GM12892 (cell line): ENCODE data around the gene TBCEL.

Experiments used
- POLR2A ChIP-seq: IDR thresholded peaks from 2 replicates; pipeline ENCODE4 v1.6.1; 2011; ENCODE audit warnings: low read depth, low read length, control low read depth
- POLR2AphosphoS5 ChIP-seq: IDR thresholded peaks from 2 replicates; pipeline ENCODE4 v1.6.1; 2011; ENCODE audit warnings: low read depth, low read length, control low read depth

GRCh38 chr11:121057922-121058321 is 34.0 kb downstream of the TBCEL start:
- TF ChIP-seq POLR2AphosphoS5: no peak
- TF ChIP-seq POLR2A: no peak
